B cell (primary cell): ENCODE results near the gene THADA. TPM values are rescaled to one million over a fixed set of nuclear protein-coding genes. Genes with fewer than 3 reads are reported as not detected.

Experiments
- ATAC-seq: fragments of 200-7000 bp; cut with Tn5 transposase; one replicate; pipeline ENCODE4 v1.10.0; 2021; ENCODE audit warnings: low read depth, mild to moderate bottlenecking, moderate number of reproducible peaks, moderate library complexity
- CTCF ChIA-PET: fragments of 350-600 bp; sonication (Branson Sonifier 250); formaldehyde crosslinking; loops from one replicate; lab custom pipeline; 2021; ENCODE audit warnings: antibody characterized with exemption, inconsistent platforms; lab: Charles Lee
- POLR2A ChIA-PET: fragments of 350-600 bp; sonication (Branson Sonifier 250); formaldehyde crosslinking; loops from one replicate; lab custom pipeline; 2021; ENCODE audit warnings: antibody characterized with exemption; lab: Charles Lee
- DNase-seq: peaks from one replicate; pipeline ENCODE4 v3.0.0; 2013
- H2AFZ ChIP-seq: 2 replicates; pipeline ENCODE4 v1.6.1; 2012; ENCODE audit warnings: mild to moderate bottlenecking, low read depth, low read length; ENCODE audit not compliant: insufficient read depth, poor library complexity, severe bottlenecking
- H3K27ac ChIP-seq, 2 donors: 1 replicate in 1 of 2; 2 replicates in 1 of 2; pipeline ENCODE4 v1.5.1; 2012 to 2013; ENCODE audit warnings: low read length in 2 of 2, mild to moderate bottlenecking in 2 of 2, moderate library complexity in 1 of 2
- H3K27me3 ChIP-seq, 4 experiments: fragments of 200-600 bp in 1 of 4; sonication (generic) in 1 of 4; replicated peaks in 1 of 4; 1 replicate in 2 of 4; 2 replicates in 2 of 4; pipeline versions ENCODE4 v1.6.1 to v1.7.0; 2013 to 2016; ENCODE audit warnings: low read length in 3 of 4, mild to moderate bottlenecking in 2 of 4, mixed read lengths in 1 of 4, moderate library complexity in 1 of 4; ENCODE audit not compliant: insufficient read depth in 4 of 4, control insufficient read depth in 3 of 4; ENCODE audit errors: control extremely low read depth in 1 of 4
- H3K36me3 ChIP-seq, 2 experiments: replicated peaks in 1 of 2; 1 replicate in 1 of 2; 2 replicates in 1 of 2; pipeline versions ENCODE4 v1.6.1 to v1.7.1; 2013; ENCODE audit warnings: low read length in 1 of 2; ENCODE audit not compliant: insufficient read depth in 2 of 2, control insufficient read depth in 1 of 2; ENCODE audit errors: control extremely low read depth in 1 of 2, extremely low read depth in 1 of 2
- H3K4me1 ChIP-seq, 2 donors: fragments of 200-600 bp in 1 of 2; sonication (generic) in 1 of 2; 1 replicate in 1 of 2; 2 replicates in 1 of 2; pipeline versions ENCODE4 v1.5.1 to v1.6.1; 2013 to 2017; ENCODE audit warnings: low read length in 2 of 2; ENCODE audit not compliant: control insufficient read depth in 2 of 2, insufficient read depth in 2 of 2
- H3K4me2 ChIP-seq: replicated peaks from 2 replicates; pipeline ENCODE3; 2012; ENCODE audit warnings: mild to moderate bottlenecking, low read depth, low read length; ENCODE audit not compliant: poor library complexity, severe bottlenecking
- H3K4me3 ChIP-seq, 5 experiments: fragments of 200-600 bp in 1 of 5; sonication (generic) in 1 of 5; 1 replicate in 3 of 5; 2 replicates in 2 of 5; pipeline versions ENCODE4 v1.5.1 to v1.7.0; 2011 to 2016; ENCODE audit warnings: low read length in 4 of 5, mild to moderate bottlenecking in 4 of 5, low read depth in 2 of 5, control low read depth in 1 of 5, moderate library complexity in 1 of 5; ENCODE audit not compliant: insufficient read depth in 1 of 5; ENCODE audit errors: control extremely low read depth in 1 of 5, extremely low read depth in 1 of 5
- H3K79me2 ChIP-seq: fragments of 200-600 bp; sonication (generic); one replicate; pipeline ENCODE4 v1.6.0; 2016; ENCODE audit warnings: low read length; ENCODE audit not compliant: control insufficient read depth, insufficient read depth
- H3K9ac ChIP-seq: fragments of 200-600 bp; sonication (generic); 2 replicates; pipeline ENCODE4 v1.6.1; 2017; ENCODE audit warnings: mild to moderate bottlenecking, low read length, moderate library complexity
- H3K9me3 ChIP-seq, 3 donors: one replicate each; pipeline versions ENCODE4 v1.6.1 to v1.7.1; 2013; ENCODE audit warnings: low read length in 2 of 3; ENCODE audit not compliant: control insufficient read depth in 2 of 3, insufficient read depth in 1 of 3; ENCODE audit errors: control extremely low read depth in 1 of 3
- H4K20me1 ChIP-seq: 2 replicates; pipeline ENCODE4 v1.6.0; 2012; ENCODE audit warnings: mild to moderate bottlenecking, low read length; ENCODE audit not compliant: insufficient read depth, control insufficient read depth, poor library complexity, severe bottlenecking
- H3K27ac Mint-ChIP-seq: one replicate; pipeline ENCODE4 v1.8.0; 2021; ENCODE audit warnings: mixed read lengths
- H3K27me3 Mint-ChIP-seq: one replicate; pipeline ENCODE4 v1.8.0; 2021; ENCODE audit warnings: mixed read lengths
- H3K4me1 Mint-ChIP-seq: one replicate; pipeline ENCODE4 v1.8.0; 2021; ENCODE audit warnings: mixed read lengths
- H3K4me3 Mint-ChIP-seq: one replicate; pipeline ENCODE4 v1.8.0; 2021; ENCODE audit warnings: mixed read lengths
- H3K9me3 Mint-ChIP-seq: one replicate; pipeline ENCODE4 v1.8.0; 2022; ENCODE audit warnings: mixed read lengths; ENCODE audit not compliant: insufficient read depth
- EZH2 ChIP-seq: IDR thresholded peaks from 2 replicates; pipeline ENCODE4 v1.6.1; 2012; ENCODE audit warnings: borderline replicate concordance, low read depth, mild to moderate bottlenecking, moderate library complexity, low read length; ENCODE audit not compliant: insufficient read depth, poor library complexity, severe bottlenecking
- WGBS: methylation state at CpG from one replicate; pipeline ENCODE4 v1.1.5; 2013; ENCODE audit warnings: missing lambda C conversion rate; ENCODE audit not compliant: insufficient coverage; 5-methylcytosine and 5-hydroxymethylcytosine counted together
- intact Hi-C: fragments of 100-400 bp; cut with micrococcal nuclease; formaldehyde crosslinking; loops from one replicate; pipeline ENCODE4 v1.10.0; 2022
- polyA plus RNA-seq: library from polyadenylated mRNA; depleted of rRNA; stranded (reverse); fragments of >200 nt; gene quantifications from 2 replicates; pipeline ENCODE4 v1.2.3, GENCODE V29; 2012
- total RNA-seq, 2 donors: library from RNA; stranded (reverse); fragments of 120-200 nt in 1 of 2; gene quantifications; 1 replicate in 1 of 2; 2 replicates in 1 of 2; pipeline versions ENCODE4 v1.2.3 to v1.2.4, GENCODE V29; 2013 to 2022
- TF ChIP-seq, protein P1 (sequence below): fragments of 200-600 bp; IDR thresholded peaks from one replicate; pipeline ENCODE4 v1.8.0; 2022; ENCODE audit warnings: antibody characterized with exemption, mild to moderate bottlenecking

The THADA gene
- total and polyA plus RNA-seq, 2 donors (not counting 1 experiment from before 2014, with no cell fraction given): 17.6 to 48.5 TPM

DNA sequence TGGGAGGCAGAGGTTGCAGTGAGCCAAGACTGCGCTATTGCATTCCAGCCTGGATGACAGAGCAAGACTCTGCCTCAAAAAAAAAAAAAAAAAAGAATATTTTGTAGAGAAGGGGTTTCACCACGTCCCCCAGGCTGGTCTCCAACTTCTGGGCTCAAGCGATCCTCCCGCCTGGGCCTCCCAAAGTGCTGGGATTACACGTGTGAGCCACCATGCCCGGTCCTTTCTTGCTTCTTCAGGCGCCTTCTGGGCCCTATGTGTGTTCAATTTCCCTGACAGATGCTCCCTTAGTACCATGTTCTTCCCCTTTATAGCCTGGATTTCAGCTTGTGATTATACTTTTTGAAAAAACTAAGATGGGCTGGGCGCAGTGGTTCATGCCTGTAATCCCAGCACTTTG, 379.2 kb downstream of the THADA start:
- Histone ChIP-seq H3K27ac (no peak overlapping the region), H2AFZ (no peak overlapping the region), H3K4me2 (no peak overlapping the region), H3K27me3 (no peaks in the 10 kb centered on the region), H3K4me1 (peaks cover 52 to 66% of the 10 kb centered on the region in 2 donors), H3K9me3 (peaks cover 0 to 5% (median 0%) of the 10 kb centered on the region in 3 donors), H3K9ac (no peak overlapping the region), H3K36me3 (peaks cover 0 to under 1% of the 10 kb centered on the region in 2 experiments), H4K20me1 (no peaks in the 10 kb centered on the region), H3K4me3 (no peak overlapping the region), H3K79me2 (peaks cover 21% of the 10 kb centered on the region)
- POLR2A ChIA-PET: interaction anchor here (1.1 to 13.4 kb wide), 5 partner anchors 10 to 86 kb away, joined by 3 to 561 read pairs (median 4); partner anchors contain the start of gene ZFP36L2
- Mint-ChIP-seq H3K4me1 (peaks cover 61% of the 10 kb centered on the region), H3K4me3 (peak overlapping the region; percentile 34), H3K27ac (peak overlapping the region; percentile 71), H3K9me3 (no peaks in the 10 kb centered on the region), H3K27me3 (no peaks in the 10 kb centered on the region)
- 100% methylated on average over 6 of the region's 8 CpGs for WGBS
- CTCF ChIA-PET: interaction anchor here (1.3 to 21.8 kb wide), 6 partner anchors 12 to 269 kb away, joined by 3 to 650 read pairs (median 30); partner anchors contain the start of gene ZFP36L2
- TF ChIP-seq EZH2: no peak
- TF ChIP-seq, protein P1, sequence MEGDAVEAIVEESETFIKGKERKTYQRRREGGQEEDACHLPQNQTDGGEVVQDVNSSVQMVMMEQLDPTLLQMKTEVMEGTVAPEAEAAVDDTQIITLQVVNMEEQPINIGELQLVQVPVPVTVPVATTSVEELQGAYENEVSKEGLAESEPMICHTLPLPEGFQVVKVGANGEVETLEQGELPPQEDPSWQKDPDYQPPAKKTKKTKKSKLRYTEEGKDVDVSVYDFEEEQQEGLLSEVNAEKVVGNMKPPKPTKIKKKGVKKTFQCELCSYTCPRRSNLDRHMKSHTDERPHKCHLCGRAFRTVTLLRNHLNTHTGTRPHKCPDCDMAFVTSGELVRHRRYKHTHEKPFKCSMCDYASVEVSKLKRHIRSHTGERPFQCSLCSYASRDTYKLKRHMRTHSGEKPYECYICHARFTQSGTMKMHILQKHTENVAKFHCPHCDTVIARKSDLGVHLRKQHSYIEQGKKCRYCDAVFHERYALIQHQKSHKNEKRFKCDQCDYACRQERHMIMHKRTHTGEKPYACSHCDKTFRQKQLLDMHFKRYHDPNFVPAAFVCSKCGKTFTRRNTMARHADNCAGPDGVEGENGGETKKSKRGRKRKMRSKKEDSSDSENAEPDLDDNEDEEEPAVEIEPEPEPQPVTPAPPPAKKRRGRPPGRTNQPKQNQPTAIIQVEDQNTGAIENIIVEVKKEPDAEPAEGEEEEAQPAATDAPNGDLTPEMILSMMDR: no peak
- ATAC-seq (no peak), DNase-seq (no peak)
- intact Hi-C loops: no loop called here

GRCh38 chr2:43215673-43216255, 380.1 kb downstream of the THADA start:
- peaks cover 47 to 61% of the 10 kb centered on the region in 2 donors for H3K4me1 ChIP-seq
- 100% methylated on average over 3 of the region's 6 CpGs for WGBS
- CTCF ChIA-PET: interaction anchor here (0.6 to 21.8 kb wide), 10 partner anchors 13 to 268 kb away, joined by 3 to 449 read pairs (median 3); no protein-coding TSS in a partner anchor

More at GRCh38 chr2:43215673-43216255, 380.1 kb downstream of the THADA start:
- Mint-ChIP-seq H3K4me3 (no peak overlapping the region), H3K4me1 (peaks cover 57% of the 10 kb centered on the region), H3K27me3 (no peaks in the 10 kb centered on the region), H3K9me3 (no peaks in the 10 kb centered on the region), H3K27ac (peak overlapping the region; percentile 46)
- POLR2A ChIA-PET: interaction anchor here (0.9 to 7.6 kb wide), 4 partner anchors 11 to 83 kb away, joined by 3 to 223 read pairs (median 4); partner anchors contain the start of gene ZFP36L2
- DNase-seq (no peak), ATAC-seq (no peak)
- Histone ChIP-seq H4K20me1 (no peaks in the 10 kb centered on the region), H3K27ac (no peak overlapping the region), H3K9me3 (peaks cover 0 to 5% (median 0%) of the 10 kb centered on the region in 3 donors), H2AFZ (no peak overlapping the region), H3K79me2 (peaks cover 12% of the 10 kb centered on the region), H3K27me3 (no peaks in the 10 kb centered on the region), H3K4me3 (no peak overlapping the region), H3K4me2 (no peak overlapping the region), H3K36me3 (no peaks in the 10 kb centered on the region), H3K9ac (no peak overlapping the region)
- no peak for TF ChIP-seq EZH2
- TF ChIP-seq, protein P1: no peak
- intact Hi-C loops: no loop called here
